Hepatocyte (in vitro differentiated cells): ENCODE data around the gene SMAD3.

Experiments used
- CTCF ChIP-seq: fragments of 200-600 bp; sonication (generic); IDR thresholded peaks from 2 replicates; pipeline ENCODE4 v1.5.1; 2016; ENCODE audit warnings: antibody characterized with exemption, mild to moderate bottlenecking; ENCODE audit not compliant: poor library complexity
- EZH2 ChIP-seq: fragments of 200-600 bp; sonication (generic); IDR thresholded peaks from 2 replicates; pipeline ENCODE4 v1.6.1; 2016; ENCODE audit warnings: antibody characterized with exemption, mild to moderate bottlenecking, borderline replicate concordance
- EZH2phosphoT487 ChIP-seq: fragments of 200-600 bp; sonication (generic); IDR thresholded peaks from one replicate; pipeline ENCODE4 v1.6.1; 2018; ENCODE audit warnings: antibody characterized with exemption, mild to moderate bottlenecking, low read depth, moderate library complexity; ENCODE audit not compliant: unreplicated experiment, severe bottlenecking

GRCh38 chr15:67097424-67097823, 32.0 kb downstream of the SMAD3 start:
- no peak for TF ChIP-seq EZH2
- TF ChIP-seq CTCF = no peak
- no peak for TF ChIP-seq EZH2phosphoT487
